Fibroblast of lung (primary cell): Measurements from ENCODE around the gene BNIP5.
"Not testable (repeated sequence)": the region's sequence is repeated elsewhere in the genome, so short reads cannot be mapped to it uniquely, and the experiment has no call there.

Experiments
- EZH2 ChIP-seq: IDR thresholded peaks from 2 replicates; pipeline ENCODE4 v1.5.1; 2012; ENCODE audit warnings: low read length, control low read depth, mild to moderate bottlenecking; ENCODE audit errors: missing control alignments
- TF ChIP-seq, protein P1 (sequence below), 2 donors: IDR thresholded peaks in 1 of 2; conservative IDR thresholded peaks in 1 of 2; 1 replicate in 1 of 2; 2 replicates in 1 of 2; pipeline ENCODE4 v1.5.1; 2011 to 2012; ENCODE audit warnings: low read length in 2 of 2, control low read depth in 1 of 2, inconsistent platforms in 1 of 2, low read depth in 1 of 2, mild to moderate bottlenecking in 1 of 2

DNA sequence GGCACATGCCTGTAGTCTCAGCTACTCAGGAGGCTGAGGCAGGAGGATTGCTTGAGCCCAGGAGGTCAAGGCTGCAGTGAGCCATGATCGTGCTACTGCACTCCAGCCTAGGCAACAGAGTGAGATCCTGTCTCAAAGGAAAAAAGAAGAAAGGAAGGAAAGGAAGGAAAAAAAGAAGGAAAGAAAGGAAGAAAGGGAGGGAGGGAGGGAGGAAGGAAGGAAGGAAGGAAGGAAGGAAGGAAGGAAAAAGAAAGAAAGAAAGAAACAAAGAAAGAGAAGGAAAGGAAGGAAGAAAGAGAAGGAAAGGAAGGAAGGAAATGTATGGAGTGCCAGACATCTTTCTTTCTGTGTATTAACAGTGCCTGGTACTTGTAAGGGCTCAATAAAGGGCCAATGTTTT is 1.5 kb upstream of the BNIP5 start:
- TF ChIP-seq, protein P1, sequence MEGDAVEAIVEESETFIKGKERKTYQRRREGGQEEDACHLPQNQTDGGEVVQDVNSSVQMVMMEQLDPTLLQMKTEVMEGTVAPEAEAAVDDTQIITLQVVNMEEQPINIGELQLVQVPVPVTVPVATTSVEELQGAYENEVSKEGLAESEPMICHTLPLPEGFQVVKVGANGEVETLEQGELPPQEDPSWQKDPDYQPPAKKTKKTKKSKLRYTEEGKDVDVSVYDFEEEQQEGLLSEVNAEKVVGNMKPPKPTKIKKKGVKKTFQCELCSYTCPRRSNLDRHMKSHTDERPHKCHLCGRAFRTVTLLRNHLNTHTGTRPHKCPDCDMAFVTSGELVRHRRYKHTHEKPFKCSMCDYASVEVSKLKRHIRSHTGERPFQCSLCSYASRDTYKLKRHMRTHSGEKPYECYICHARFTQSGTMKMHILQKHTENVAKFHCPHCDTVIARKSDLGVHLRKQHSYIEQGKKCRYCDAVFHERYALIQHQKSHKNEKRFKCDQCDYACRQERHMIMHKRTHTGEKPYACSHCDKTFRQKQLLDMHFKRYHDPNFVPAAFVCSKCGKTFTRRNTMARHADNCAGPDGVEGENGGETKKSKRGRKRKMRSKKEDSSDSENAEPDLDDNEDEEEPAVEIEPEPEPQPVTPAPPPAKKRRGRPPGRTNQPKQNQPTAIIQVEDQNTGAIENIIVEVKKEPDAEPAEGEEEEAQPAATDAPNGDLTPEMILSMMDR (conservative IDR thresholded peaks at IDR 0.05 in 1 of 2, IDR thresholded peaks at IDR 0.05 in 1 of 2; ENCODE audit: low read depth in 1 of 2, low read length in 2 of 2), result not testable (repeated sequence)
- TF ChIP-seq EZH2, result not testable (repeated sequence)
